ENCODE data around the gene NGFR. TPM values are rescaled to one million over a fixed set of nuclear protein-coding genes. Genes with fewer than 3 reads are reported as not detected.

The NGFR gene
- total RNA-seq, 1 donor from 2014 or later, result 131 TPM

GRCh38 chr17:49487183-49487582 is 7.9 kb upstream of the NGFR start:
- Mint-ChIP-seq H3K9me3 (ENCODE audit: unreplicated experiment) (peaks cover 3% of the 10 kb centered on the region), H3K4me3 (ENCODE audit: unreplicated experiment) (no peak overlapping the region), H3K27ac (ENCODE audit: unreplicated experiment) (no peak overlapping the region), H3K27me3 (ENCODE audit: unreplicated experiment) (peaks cover 12% of the 10 kb centered on the region), H3K4me1 (ENCODE audit: low read depth, unreplicated experiment) (peaks cover 20% of the 10 kb centered on the region), H3K36me3 (ENCODE audit: unreplicated experiment) (no peaks in the 10 kb centered on the region)
- TF ChIP-seq, protein P1, sequence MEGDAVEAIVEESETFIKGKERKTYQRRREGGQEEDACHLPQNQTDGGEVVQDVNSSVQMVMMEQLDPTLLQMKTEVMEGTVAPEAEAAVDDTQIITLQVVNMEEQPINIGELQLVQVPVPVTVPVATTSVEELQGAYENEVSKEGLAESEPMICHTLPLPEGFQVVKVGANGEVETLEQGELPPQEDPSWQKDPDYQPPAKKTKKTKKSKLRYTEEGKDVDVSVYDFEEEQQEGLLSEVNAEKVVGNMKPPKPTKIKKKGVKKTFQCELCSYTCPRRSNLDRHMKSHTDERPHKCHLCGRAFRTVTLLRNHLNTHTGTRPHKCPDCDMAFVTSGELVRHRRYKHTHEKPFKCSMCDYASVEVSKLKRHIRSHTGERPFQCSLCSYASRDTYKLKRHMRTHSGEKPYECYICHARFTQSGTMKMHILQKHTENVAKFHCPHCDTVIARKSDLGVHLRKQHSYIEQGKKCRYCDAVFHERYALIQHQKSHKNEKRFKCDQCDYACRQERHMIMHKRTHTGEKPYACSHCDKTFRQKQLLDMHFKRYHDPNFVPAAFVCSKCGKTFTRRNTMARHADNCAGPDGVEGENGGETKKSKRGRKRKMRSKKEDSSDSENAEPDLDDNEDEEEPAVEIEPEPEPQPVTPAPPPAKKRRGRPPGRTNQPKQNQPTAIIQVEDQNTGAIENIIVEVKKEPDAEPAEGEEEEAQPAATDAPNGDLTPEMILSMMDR (IDR thresholded peaks at IDR 0.05; ENCODE audit: partially characterized antibody, unreplicated experiment), result no peak
- DNase-seq, result no peak

- TF ChIP-seq, protein P1 (IDR thresholded peaks at IDR 0.05; ENCODE audit: partially characterized antibody, unreplicated experiment), result no peak
- H3K4me3 Mint-ChIP-seq (ENCODE audit: unreplicated experiment), result no peak overlapping the region
- DNase-seq, result no peak
- peaks cover 3% of the 10 kb centered on the region for H3K9me3 Mint-ChIP-seq (ENCODE audit: unreplicated experiment)
- H3K27ac Mint-ChIP-seq (ENCODE audit: unreplicated experiment), result no peak overlapping the region
- peaks cover 12% of the 10 kb centered on the region for H3K27me3 Mint-ChIP-seq (ENCODE audit: unreplicated experiment)
- peaks cover 18% of the 10 kb centered on the region for H3K4me1 Mint-ChIP-seq (ENCODE audit: low read depth, unreplicated experiment)
- no peaks in the 10 kb centered on the region for H3K36me3 Mint-ChIP-seq (ENCODE audit: unreplicated experiment)
Observed at GRCh38 chr17:49488612-49489011, 6.5 kb upstream of the NGFR start.

- H3K36me3 Mint-ChIP-seq (ENCODE audit: unreplicated experiment), result no peaks in the 10 kb centered on the region
- no peak overlapping the region for H3K4me3 Mint-ChIP-seq (ENCODE audit: unreplicated experiment)
- no peak overlapping the region for H3K27ac Mint-ChIP-seq (ENCODE audit: unreplicated experiment)
- peaks cover 18% of the 10 kb centered on the region for H3K4me1 Mint-ChIP-seq (ENCODE audit: low read depth, unreplicated experiment)
- DNase-seq, result no peak
- peaks cover 18% of the 10 kb centered on the region for H3K27me3 Mint-ChIP-seq (ENCODE audit: unreplicated experiment)
- peaks cover 6% of the 10 kb centered on the region for H3K9me3 Mint-ChIP-seq (ENCODE audit: unreplicated experiment)
- TF ChIP-seq, protein P1 (IDR thresholded peaks at IDR 0.05; ENCODE audit: partially characterized antibody, unreplicated experiment), result no peak
Observed at GRCh38 chr17:49489348-49489747, 5.7 kb upstream of the NGFR start.

GRCh38 chr17:49490276-49490675 is 4.8 kb upstream of the NGFR start:
- Mint-ChIP-seq H3K36me3 (ENCODE audit: unreplicated experiment) (no peaks in the 10 kb centered on the region), H3K27me3 (ENCODE audit: unreplicated experiment) (peaks cover 18% of the 10 kb centered on the region), H3K4me3 (ENCODE audit: unreplicated experiment) (no peak overlapping the region), H3K9me3 (ENCODE audit: unreplicated experiment) (peaks cover 5% of the 10 kb centered on the region), H3K27ac (ENCODE audit: unreplicated experiment) (no peak overlapping the region), H3K4me1 (ENCODE audit: low read depth, unreplicated experiment) (peaks cover 11% of the 10 kb centered on the region)
- DNase-seq, result no peak
- TF ChIP-seq, protein P1 (IDR thresholded peaks at IDR 0.05; ENCODE audit: partially characterized antibody, unreplicated experiment), result no peak

- Mint-ChIP-seq H3K27me3 (ENCODE audit: unreplicated experiment) (peaks cover 22% of the 10 kb centered on the region), H3K4me1 (ENCODE audit: low read depth, unreplicated experiment) (peaks cover 10% of the 10 kb centered on the region), H3K27ac (ENCODE audit: unreplicated experiment) (no peak overlapping the region), H3K4me3 (ENCODE audit: unreplicated experiment) (no peak overlapping the region), H3K36me3 (ENCODE audit: unreplicated experiment) (no peaks in the 10 kb centered on the region), H3K9me3 (ENCODE audit: unreplicated experiment) (peaks cover 9% of the 10 kb centered on the region)
- no peak for DNase-seq
- TF ChIP-seq, protein P1 (IDR thresholded peaks at IDR 0.05; ENCODE audit: partially characterized antibody, unreplicated experiment), result no peak
Observed at GRCh38 chr17:49491192-49491769, 3.8 kb upstream of the NGFR start.
